ENCODE results near the gene CISTR.
"Not testable (repeated sequence)": the region's sequence is repeated elsewhere in the genome, so short reads cannot be mapped to it uniquely, and the experiment has no call there.

Gene CISTR

DNA sequence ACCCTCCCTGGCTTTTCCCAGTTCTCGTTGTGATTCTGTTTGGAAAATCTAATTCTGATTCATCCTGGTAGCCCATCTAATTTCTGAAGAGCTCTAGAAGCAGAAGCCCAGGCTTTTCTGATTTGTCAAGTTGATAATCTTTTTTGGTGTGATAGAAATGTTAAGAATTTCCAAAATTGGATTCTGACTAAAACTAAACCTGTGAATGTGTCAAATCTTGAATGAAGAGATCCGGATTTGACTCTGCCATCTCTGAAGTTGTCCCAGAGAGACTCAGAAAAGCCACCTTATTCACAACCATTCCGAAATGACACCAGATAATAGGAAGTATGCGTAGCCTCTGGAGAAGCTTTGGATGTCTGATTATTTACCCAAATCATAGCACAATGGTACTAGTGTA is 12.8 kb upstream of the CISTR start:
- TF ChIP-seq, protein P1, sequence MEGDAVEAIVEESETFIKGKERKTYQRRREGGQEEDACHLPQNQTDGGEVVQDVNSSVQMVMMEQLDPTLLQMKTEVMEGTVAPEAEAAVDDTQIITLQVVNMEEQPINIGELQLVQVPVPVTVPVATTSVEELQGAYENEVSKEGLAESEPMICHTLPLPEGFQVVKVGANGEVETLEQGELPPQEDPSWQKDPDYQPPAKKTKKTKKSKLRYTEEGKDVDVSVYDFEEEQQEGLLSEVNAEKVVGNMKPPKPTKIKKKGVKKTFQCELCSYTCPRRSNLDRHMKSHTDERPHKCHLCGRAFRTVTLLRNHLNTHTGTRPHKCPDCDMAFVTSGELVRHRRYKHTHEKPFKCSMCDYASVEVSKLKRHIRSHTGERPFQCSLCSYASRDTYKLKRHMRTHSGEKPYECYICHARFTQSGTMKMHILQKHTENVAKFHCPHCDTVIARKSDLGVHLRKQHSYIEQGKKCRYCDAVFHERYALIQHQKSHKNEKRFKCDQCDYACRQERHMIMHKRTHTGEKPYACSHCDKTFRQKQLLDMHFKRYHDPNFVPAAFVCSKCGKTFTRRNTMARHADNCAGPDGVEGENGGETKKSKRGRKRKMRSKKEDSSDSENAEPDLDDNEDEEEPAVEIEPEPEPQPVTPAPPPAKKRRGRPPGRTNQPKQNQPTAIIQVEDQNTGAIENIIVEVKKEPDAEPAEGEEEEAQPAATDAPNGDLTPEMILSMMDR (IDR thresholded peaks at IDR 0.05; ENCODE audit: low read depth, low read length), result no peak
- H3K4me3 ChIP-seq (ENCODE audit: low read depth, low read length), result no peak overlapping the region

DNA sequence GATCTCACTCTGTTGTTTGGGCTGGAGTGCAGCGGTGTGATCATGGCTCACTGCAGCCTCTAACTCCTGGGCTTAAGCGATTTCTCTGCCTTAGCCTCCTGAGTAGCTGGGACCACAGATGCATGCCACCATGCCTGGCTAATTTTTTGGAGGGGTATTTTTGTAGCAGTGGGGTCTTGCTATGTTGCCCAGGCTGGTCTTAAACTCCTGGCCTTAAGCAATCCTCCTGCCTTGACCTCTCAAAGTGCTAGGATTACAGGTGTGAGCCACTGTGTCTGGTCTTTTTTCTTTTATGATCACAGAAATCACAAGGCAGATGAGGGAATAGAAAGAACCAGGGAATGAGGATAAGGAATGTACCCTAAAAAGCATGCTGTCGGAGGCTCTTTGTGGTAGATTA is 11.0 kb upstream of the CISTR start:
- not testable (repeated sequence) for H3K4me3 ChIP-seq (ENCODE audit: low read depth, low read length)

DNA sequence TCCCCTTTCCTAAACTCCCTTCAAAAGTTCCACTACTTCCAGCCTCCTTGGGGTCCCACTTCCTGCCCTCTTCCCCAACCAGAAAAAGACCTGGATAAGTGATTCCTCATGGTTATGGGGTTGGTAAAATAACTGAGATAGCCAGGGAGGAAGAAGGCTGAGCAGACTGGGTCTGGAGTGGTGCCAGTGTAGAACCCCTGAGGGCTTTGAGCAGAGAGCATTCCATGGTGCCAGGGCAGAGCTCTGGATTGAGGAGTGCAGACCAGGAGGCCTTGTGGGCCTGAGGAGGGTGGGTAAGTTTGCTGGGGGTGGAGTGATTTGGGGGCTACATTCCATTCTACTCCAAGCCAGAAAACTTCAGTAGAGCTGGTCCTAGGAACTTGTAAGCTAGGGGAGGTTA is 9.5 kb upstream of the CISTR start:
- H3K4me3 ChIP-seq (ENCODE audit: low read depth, low read length), result no peak overlapping the region
- TF ChIP-seq, protein P1 (IDR thresholded peaks at IDR 0.05; ENCODE audit: low read depth, low read length), result no peak

DNA sequence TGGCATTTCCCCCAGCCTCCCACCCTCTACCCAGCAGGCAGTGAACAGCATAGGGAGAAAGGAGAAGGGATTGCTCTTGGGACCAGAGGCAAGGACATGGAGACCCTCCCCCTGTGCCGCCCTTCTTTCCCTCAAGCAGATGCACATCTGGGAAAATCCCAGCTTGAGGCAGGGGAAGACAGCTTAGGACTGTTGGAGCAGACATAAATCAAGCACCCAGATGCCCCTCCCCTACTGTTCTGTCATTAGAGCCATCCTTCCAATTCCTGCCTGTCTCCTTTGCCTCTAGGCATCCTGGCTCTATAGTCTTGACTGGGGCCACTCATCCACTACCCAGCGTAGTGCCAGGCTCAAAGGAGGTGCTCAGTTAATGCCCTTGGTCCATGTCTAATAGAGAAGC is 7.5 kb upstream of the CISTR start:
- H3K4me3 ChIP-seq (ENCODE audit: low read depth, low read length), result no peak overlapping the region
- TF ChIP-seq, protein P1 (IDR thresholded peaks at IDR 0.05; ENCODE audit: low read depth, low read length), result no peak

DNA sequence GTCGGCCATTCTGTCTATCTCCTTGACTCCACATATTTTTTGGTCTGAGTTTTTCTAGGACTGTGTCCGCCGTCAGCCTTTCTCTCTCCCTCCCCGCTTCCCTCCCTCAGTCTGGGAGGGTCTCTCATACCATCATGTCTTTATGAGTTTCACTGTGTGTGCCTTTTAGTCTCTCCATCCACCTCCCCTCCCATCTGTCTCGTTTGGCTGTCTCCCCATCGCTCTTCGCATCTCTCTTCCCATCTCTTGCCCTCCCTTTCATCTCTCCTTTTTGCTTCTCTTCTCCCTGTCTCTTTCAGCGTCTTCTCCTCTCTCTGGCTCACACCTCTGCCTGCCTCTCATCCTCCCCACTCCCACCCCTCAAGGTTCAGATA is 6.9 kb upstream of the CISTR start:
- H3K4me3 ChIP-seq (ENCODE audit: low read depth, low read length), result no peak overlapping the region

DNA sequence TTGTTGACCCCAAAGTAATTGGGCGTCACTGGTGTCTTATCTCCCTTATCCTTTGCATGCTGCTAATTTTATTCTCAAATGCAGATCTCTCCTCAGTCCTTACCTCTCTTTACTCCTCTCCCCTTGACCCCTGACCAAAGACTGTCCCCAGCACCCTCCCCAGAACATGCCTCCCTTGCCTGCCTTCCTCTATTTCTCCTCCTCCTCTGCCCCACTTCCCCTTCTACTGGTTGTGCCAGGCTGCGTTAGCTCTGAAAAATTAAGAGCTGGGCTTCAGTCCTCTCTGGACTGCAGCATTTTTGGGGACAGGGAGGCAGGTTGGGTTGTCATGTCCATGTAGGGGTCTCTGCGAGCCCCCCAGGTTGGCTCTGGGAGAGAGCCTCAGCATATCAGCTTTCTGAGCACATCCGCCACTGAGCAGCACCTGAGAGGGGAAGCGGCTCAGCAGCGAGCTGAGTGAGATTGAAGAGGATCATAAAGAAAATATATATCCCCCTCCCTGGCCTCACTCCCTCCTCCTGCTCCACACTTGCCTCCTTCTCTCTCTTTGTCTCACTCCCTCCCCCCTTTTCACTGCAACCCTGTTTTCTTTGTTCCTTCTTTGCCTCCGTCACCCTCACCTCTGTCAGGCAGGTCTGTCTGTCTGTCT is 6.4 kb upstream of the CISTR start:
- TF ChIP-seq, protein P1 (IDR thresholded peaks at IDR 0.05; ENCODE audit: low read depth, low read length), result no peak
- H3K4me3 ChIP-seq (ENCODE audit: low read depth, low read length), result no peak overlapping the region

More for the DNA sequence above, 6.9 kb upstream of the CISTR start:
- TF ChIP-seq, protein P1 (IDR thresholded peaks at IDR 0.05; ENCODE audit: low read depth, low read length), result no peak

DNA sequence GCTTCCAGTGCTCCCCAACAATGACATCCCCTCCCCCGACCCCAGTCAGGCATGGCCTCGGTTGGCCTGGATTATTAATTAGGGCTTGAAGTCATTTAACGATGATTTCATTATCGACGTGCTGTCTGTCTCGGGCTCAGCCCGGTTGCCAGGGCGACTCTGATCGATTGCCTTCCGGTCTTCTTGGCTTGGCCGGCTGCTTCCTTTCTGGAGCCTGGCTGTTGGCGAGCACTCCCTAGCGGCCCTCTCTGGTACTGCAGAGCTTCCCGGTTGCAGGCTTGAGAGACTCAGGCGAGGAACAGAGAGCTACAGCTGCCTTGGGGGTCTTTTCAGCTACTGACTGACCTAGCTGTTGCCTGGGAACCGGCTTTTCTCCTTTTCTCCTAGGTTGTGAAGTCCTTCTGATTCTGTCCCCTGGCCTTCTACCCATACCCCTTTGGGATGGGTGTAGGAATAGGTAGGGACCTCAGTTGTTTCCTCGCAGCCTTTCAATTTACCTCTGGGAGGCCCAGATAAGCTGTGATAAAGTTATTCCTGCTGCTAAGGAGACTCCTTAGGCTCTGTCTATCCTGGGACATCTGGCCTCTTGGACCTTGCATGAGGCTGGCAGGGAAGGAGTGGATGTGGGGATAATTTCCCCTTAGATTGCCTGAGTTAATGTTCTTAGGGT is 5.5 kb upstream of the CISTR start:
- TF ChIP-seq, protein P1 (IDR thresholded peaks at IDR 0.05; ENCODE audit: low read depth, low read length), result peak; percentile 97
- H3K4me3 ChIP-seq (ENCODE audit: low read depth, low read length), result no peak overlapping the region
